ENCODE data around the gene TDO2. TPM values are rescaled to one million over a fixed set of nuclear protein-coding genes. Genes with fewer than 3 reads are reported as not detected.

The TDO2 gene
- total RNA-seq, 1 donor from 2014 or later = not detected

DNA sequence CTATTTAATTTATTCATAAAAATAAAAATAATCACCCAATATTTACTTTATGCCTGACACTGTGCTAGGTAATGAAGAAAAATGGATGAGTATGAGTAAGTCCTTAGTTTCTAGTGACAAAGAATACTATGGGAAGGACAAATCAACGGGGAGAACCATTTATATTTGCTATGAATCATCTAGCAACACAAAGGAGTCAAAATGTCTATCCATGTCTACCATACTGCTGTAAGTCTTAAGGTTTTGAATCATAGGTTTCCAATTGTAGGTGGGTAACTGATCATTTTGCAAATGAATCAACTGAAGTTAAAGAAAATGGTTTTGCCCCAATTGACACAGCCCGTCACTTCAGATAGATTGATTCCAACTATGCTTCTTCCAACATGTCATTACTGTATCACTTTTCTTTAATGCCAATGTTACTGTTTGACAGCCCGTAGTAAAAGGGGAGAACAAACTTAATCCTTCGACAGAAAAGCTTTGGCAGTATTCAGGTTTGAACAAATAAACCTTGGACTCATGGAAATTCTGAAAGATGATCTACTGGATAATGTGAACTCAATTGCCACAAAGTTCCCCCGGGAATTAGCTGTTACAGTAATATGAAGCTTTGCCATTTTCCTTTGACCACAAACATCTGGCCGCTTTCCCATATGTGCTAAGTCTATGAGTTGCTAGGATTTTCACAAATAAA lies 3.2 kb downstream of the TDO2 start:
- intact Hi-C loops (cut with DNase I) = no loop called here
- H3K27ac ChIP-seq = no peak overlapping the region
- H3K9me3 ChIP-seq = no peaks in the 10 kb centered on the region
- H3K36me3 ChIP-seq = no peaks in the 10 kb centered on the region
- TF ChIP-seq POLR2AphosphoS5 (IDR thresholded peaks at IDR 0.05; ENCODE audit: insufficient read depth in 1 of 2, low read depth in 1 of 2) (no peak), POLR2A (IDR thresholded peaks at IDR 0.05) (no peak)
- TF ChIP-seq, protein P1, sequence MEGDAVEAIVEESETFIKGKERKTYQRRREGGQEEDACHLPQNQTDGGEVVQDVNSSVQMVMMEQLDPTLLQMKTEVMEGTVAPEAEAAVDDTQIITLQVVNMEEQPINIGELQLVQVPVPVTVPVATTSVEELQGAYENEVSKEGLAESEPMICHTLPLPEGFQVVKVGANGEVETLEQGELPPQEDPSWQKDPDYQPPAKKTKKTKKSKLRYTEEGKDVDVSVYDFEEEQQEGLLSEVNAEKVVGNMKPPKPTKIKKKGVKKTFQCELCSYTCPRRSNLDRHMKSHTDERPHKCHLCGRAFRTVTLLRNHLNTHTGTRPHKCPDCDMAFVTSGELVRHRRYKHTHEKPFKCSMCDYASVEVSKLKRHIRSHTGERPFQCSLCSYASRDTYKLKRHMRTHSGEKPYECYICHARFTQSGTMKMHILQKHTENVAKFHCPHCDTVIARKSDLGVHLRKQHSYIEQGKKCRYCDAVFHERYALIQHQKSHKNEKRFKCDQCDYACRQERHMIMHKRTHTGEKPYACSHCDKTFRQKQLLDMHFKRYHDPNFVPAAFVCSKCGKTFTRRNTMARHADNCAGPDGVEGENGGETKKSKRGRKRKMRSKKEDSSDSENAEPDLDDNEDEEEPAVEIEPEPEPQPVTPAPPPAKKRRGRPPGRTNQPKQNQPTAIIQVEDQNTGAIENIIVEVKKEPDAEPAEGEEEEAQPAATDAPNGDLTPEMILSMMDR (IDR thresholded peaks at IDR 0.05) = no peak
- no peaks in the 10 kb centered on the region for H3K4me1 ChIP-seq
- H3K27me3 ChIP-seq = no peaks in the 10 kb centered on the region
- no peak overlapping the region for H3K4me3 ChIP-seq
- no peak for DNase-seq (ENCODE audit: extremely low spot score in 2 of 2)

DNA sequence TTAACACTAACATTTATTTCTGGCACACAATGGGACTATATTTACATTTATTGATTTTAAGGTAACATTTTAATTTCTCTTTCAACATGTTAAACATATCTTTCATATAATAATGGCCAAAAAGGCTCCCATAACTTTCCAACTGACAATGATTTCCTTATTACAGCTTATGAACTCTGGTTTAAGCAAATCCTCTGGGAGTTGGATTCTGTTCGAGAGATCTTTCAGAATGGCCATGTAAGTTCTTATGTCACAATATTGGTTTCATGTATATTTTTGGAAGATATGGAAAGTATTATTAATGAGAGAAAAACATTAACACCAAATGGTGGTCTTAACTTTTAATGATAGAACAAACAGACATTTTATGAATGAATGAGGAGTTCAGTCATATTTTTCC lies 4.1 kb downstream of the TDO2 start:
- no peaks in the 10 kb centered on the region for H3K27me3 ChIP-seq
- no peaks in the 10 kb centered on the region for H3K9me3 ChIP-seq
- no peak for TF ChIP-seq POLR2AphosphoS5 (IDR thresholded peaks at IDR 0.05; ENCODE audit: insufficient read depth in 1 of 2, low read depth in 1 of 2)
- TF ChIP-seq, protein P1 (IDR thresholded peaks at IDR 0.05) = no peak
- TF ChIP-seq POLR2A (IDR thresholded peaks at IDR 0.05) = no peak
- H3K4me3 ChIP-seq = no peak overlapping the region
- no peak for DNase-seq (ENCODE audit: extremely low spot score in 2 of 2)
- H3K27ac ChIP-seq = no peak overlapping the region
- H3K4me1 ChIP-seq = no peaks in the 10 kb centered on the region
- H3K36me3 ChIP-seq = no peaks in the 10 kb centered on the region
- intact Hi-C loops (cut with DNase I) = no loop called here

DNA sequence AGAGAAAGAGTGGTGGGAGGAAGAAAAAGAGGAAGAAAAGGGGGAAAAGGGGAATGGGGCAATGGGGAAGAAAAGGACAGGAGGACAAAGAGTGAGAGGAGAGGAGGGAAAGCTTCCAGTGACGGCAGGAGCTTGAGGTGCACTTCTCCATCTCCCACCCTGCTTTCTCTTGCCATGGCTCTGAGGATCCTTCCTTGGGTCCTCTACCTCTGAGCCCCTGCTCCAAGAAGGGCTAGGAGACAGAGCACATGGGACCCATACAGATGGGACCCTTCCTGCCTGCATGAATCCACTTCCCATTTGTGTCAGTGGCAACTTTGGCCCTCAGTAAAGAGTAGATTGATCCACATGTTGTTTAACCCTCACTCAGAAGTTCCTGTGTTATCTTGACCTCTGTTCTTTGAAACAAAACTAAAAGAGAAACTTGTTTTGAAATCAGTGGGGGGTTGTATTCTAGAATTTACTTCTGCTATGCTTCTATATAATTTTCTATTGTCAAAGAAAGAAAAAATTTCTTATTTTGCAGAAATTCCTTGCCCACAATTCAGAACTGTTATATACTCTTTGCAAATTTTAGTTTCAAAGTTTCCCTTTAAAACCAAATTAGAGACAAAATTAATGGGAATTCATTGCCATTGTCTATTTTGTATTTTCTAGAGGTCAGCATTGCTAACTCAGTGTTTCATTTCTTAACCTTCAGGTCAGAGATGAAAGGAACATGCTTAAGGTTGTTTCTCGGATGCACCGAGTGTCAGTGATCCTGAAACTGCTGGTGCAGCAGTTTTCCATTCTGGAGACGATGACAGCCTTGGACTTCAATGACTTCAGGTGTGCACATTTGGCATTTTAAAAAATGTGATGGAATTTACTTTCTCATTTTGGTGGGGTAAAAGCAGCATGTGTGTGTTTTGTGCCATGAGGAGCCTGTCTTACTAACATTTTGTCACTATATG lies 5.0 kb downstream of the TDO2 start:
- no peaks in the 10 kb centered on the region for H3K27me3 ChIP-seq
- no peak overlapping the region for H3K4me3 ChIP-seq
- H3K36me3 ChIP-seq = no peaks in the 10 kb centered on the region
- H3K27ac ChIP-seq = no peak overlapping the region
- no peaks in the 10 kb centered on the region for H3K9me3 ChIP-seq
- TF ChIP-seq POLR2AphosphoS5 (IDR thresholded peaks at IDR 0.05; ENCODE audit: insufficient read depth in 1 of 2, low read depth in 1 of 2) (no peak), POLR2A (IDR thresholded peaks at IDR 0.05) (no peak)
- TF ChIP-seq, protein P1 (IDR thresholded peaks at IDR 0.05) = no peak
- intact Hi-C loops (cut with DNase I) = no loop called here
- H3K4me1 ChIP-seq = no peaks in the 10 kb centered on the region
- no peak for DNase-seq (ENCODE audit: extremely low spot score in 2 of 2)

DNA sequence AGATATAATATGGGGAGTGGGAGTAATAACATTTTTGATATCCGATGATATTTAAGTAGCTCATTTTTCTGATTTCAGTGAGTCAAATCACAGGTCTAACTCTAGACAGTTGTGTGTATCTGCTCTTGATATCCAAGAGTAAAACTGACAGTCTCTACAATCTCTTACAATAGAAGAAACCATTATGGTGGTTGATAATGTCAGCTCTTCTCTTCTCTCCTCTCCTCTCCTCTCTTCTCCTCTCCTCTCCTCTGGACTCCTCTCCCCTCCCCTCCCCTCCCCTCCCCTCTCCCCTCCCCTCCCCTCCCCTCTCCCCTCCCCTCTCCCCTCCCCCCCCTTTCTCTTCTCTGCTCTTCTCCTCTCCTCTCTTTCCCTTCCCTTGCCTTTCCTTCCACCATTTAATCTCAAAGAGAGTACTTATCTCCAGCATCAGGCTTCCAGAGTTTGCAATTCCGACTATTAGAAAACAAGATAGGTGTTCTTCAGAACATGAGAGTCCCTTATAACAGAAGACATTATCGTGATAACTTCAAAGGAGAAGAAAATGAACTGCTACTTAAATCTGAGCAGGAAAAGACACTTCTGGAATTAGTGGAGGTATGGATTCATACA lies 6.2 kb downstream of the TDO2 start:
- no peak for DNase-seq (ENCODE audit: extremely low spot score in 2 of 2)
- Histone ChIP-seq H3K9me3 (no peaks in the 10 kb centered on the region), H3K36me3 (no peaks in the 10 kb centered on the region), H3K4me3 (no peak overlapping the region), H3K4me1 (no peaks in the 10 kb centered on the region), H3K27me3 (no peaks in the 10 kb centered on the region), H3K27ac (no peak overlapping the region)
- no peak for TF ChIP-seq POLR2AphosphoS5 (IDR thresholded peaks at IDR 0.05; ENCODE audit: insufficient read depth in 1 of 2, low read depth in 1 of 2)
- TF ChIP-seq, protein P1 (IDR thresholded peaks at IDR 0.05) = no peak
- no peak for TF ChIP-seq POLR2A (IDR thresholded peaks at IDR 0.05)
- intact Hi-C loops (cut with DNase I) = no loop called here
